H1 (cell line): Measurements from ENCODE around the gene CKAP4. TPM values are rescaled to one million over a fixed set of nuclear protein-coding genes. Genes with fewer than 3 reads are reported as not detected.

Experiments
- POLR2A ChIP-seq, 2 experiments: IDR thresholded peaks; 1 replicate in 1 of 2; 2 replicates in 1 of 2; pipeline ENCODE4 v1.6.1; 2011; ENCODE audit warnings: low read depth in 2 of 2, low read length in 2 of 2, mild to moderate bottlenecking in 2 of 2; ENCODE audit errors: control extremely low read depth in 1 of 2
- TAF1 ChIP-seq: IDR thresholded peaks from 2 replicates; pipeline ENCODE4 v1.6.1; 2011; ENCODE audit warnings: mild to moderate bottlenecking, low read depth, low read length
- TAF7 ChIP-seq: optimal IDR thresholded peaks from 2 replicates; pipeline ENCODE3; 2011; ENCODE audit warnings: low read depth, mild to moderate bottlenecking, inconsistent platforms, low read length, moderate library complexity, borderline replicate concordance
- ZNF274 ChIP-seq: IDR thresholded peaks from 2 replicates; pipeline ENCODE4 v1.7.0; 2012; ENCODE audit warnings: low read length, borderline replicate concordance; ENCODE audit errors: extremely low read depth
- polyA plus RNA-seq, 7 experiments: library from polyadenylated mRNA; depleted of rRNA in 3 of 7; stranded (reverse) in 5 of 7; unstranded in 2 of 7; fragments of >200 nt in 5 of 7; fragments of 200-250 nt in 2 of 7; gene quantifications; 1 replicate in 5 of 7; 2 replicates in 1 of 7; 4 replicates in 1 of 7; pipeline versions ENCODE4 v1.2.1 to v1.2.3, GENCODE V29; 2011 to 2013; ENCODE audit warnings: missing spikeins in 2 of 7, mixed read lengths in 2 of 7
- total RNA-seq: library from RNA; stranded (reverse); fragmentation: NEBNext Ultra II Directional; extraction: Animal tissue kit (Norgen Biotek cat#: 25700); gene quantifications from 2 replicates; pipeline ENCODE4 v1.2.1, GENCODE V29; 2021

CKAP4 gene
- total and polyA plus RNA-seq, 2 of the 8 experiments (the other 6 are each of a cell fraction or from before 2014, with no cell fraction given), result 35.8 to 80.7 TPM

DNA sequence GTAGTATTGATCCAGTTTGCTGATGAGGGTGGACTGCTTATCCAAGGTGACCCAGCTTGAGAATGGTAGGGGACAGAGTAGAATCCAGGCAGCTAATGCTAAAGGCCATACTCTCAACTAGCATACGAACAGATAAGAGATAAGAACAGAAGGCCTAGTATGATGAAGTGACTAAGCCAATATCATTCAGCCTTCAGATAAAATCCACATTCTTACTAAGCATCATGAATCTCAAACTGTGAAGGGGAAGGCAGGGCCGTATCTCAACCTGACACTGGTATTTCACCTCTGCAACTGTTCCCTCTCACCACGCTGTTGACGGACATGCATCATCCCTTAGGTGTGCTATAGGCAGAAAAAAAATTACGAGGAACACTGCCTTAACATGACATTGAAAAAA, 8.1 kb upstream of the CKAP4 start (continued):
- TF ChIP-seq POLR2A (IDR thresholded peaks at IDR 0.05; ENCODE audit: control extremely low read depth in 1 of 2, low read depth in 2 of 2, low read length in 2 of 2), result no peak
- TF ChIP-seq ZNF274, result no peak
- TF ChIP-seq TAF7, result no peak
- no peak for TF ChIP-seq TAF1
